NCI-H524 treated with DMSO at 0.1 percent for 48 hours (cell line): ENCODE results near the gene CREB5.

Experiments
- DNase-seq: peaks from one replicate; lab custom pipeline; 2025; lab: John Stamatoyannopoulos, UW

Gene CREB5

GRCh38 chr7:28714459-28715120, 302.3 kb downstream of the CREB5 start:
- no peak for DNase-seq

GRCh38 chr7:28717445-28718054, 305.2 kb downstream of the CREB5 start:
- DNase-seq: no peak

- no peak for DNase-seq
Measured at GRCh38 chr7:28718055-28718481, 305.8 kb downstream of the CREB5 start.

- DNase-seq: no peak
Measured at GRCh38 chr7:28718545-28718944, 306.2 kb downstream of the CREB5 start.

GRCh38 chr7:28722684-28723083, 310.4 kb downstream of the CREB5 start:
- no peak for DNase-seq

- DNase-seq: no peak
Measured at GRCh38 chr7:28723336-28723735, 311.0 kb downstream of the CREB5 start.

- no peak for DNase-seq
Measured at GRCh38 chr7:28724563-28724962, 312.2 kb downstream of the CREB5 start.

GRCh38 chr7:28725045-28725642, 312.8 kb downstream of the CREB5 start:
- no peak for DNase-seq

GRCh38 chr7:28725911-28726310, 313.6 kb downstream of the CREB5 start:
- no peak for DNase-seq

GRCh38 chr7:28726555-28726954, 314.2 kb downstream of the CREB5 start:
- DNase-seq: no peak

GRCh38 chr7:28729281-28729680, 317.0 kb downstream of the CREB5 start:
- DNase-seq: no peak

GRCh38 chr7:28729727-28730126, 317.4 kb downstream of the CREB5 start:
- DNase-seq: no peak

GRCh38 chr7:28731092-28731658, 318.9 kb downstream of the CREB5 start:
- DNase-seq: no peak

- no peak for DNase-seq
Measured at GRCh38 chr7:28732071-28732869, 320.0 kb downstream of the CREB5 start.

GRCh38 chr7:28733035-28733434, 320.7 kb downstream of the CREB5 start:
- DNase-seq: no peak

GRCh38 chr7:28738412-28738811, 326.1 kb downstream of the CREB5 start:
- DNase-seq: no peak

- DNase-seq: no peak
Measured at GRCh38 chr7:28739128-28739527, 326.8 kb downstream of the CREB5 start.

- no peak for DNase-seq
Measured at GRCh38 chr7:28739826-28740225, 327.5 kb downstream of the CREB5 start.

GRCh38 chr7:28744951-28745350, 332.6 kb downstream of the CREB5 start:
- DNase-seq: no peak

GRCh38 chr7:28745351-28745750, 333.0 kb downstream of the CREB5 start:
- DNase-seq: no peak

- no peak for DNase-seq
Measured at GRCh38 chr7:28747404-28747803, 335.1 kb downstream of the CREB5 start.

GRCh38 chr7:28747854-28748253, 335.5 kb downstream of the CREB5 start:
- DNase-seq: no peak
